Keratinocyte (primary cell): ENCODE data around the gene SMG7. TPM values are rescaled to one million over a fixed set of nuclear protein-coding genes. Genes with fewer than 3 reads are reported as not detected.

ENCODE experiments used
- DNase-seq: peaks from one replicate; pipeline ENCODE4 v3.0.0-alpha.2; 2011; ENCODE audit warnings: low read depth, missing footprints, low spot score
- FAIRE-seq: peaks from 2 replicates; lab custom pipeline; 2011; peaks lifted over from hg19 to GRCh38; lab: Jason Lieb, UNC
- H2AFZ ChIP-seq: 2 replicates; pipeline ENCODE4 v1.6.0; 2012; ENCODE audit warnings: low read length, control low read depth, inconsistent platforms; ENCODE audit not compliant: control insufficient read depth
- H3K27ac ChIP-seq: 2 replicates; pipeline ENCODE4 v1.5.1; 2011; ENCODE audit warnings: low read length; ENCODE audit not compliant: control insufficient read depth, insufficient read depth
- H3K27me3 ChIP-seq: 3 replicates; pipeline ENCODE4 v1.6.0; 2011; ENCODE audit warnings: low read length; ENCODE audit not compliant: control insufficient read depth, insufficient read depth; ENCODE audit errors: extremely low read depth
- H3K36me3 ChIP-seq, 2 experiments: 2 replicates in 1 of 2; 3 replicates in 1 of 2; pipeline ENCODE4 v1.5.1; 2011; ENCODE audit warnings: low read length in 2 of 2, mild to moderate bottlenecking in 1 of 2; ENCODE audit not compliant: control insufficient read depth in 2 of 2, insufficient read depth in 2 of 2; ENCODE audit errors: extremely low read depth in 1 of 2
- H3K4me1 ChIP-seq: 3 replicates; pipeline ENCODE4 v1.5.1; 2011; ENCODE audit warnings: low read length; ENCODE audit not compliant: control insufficient read depth, insufficient read depth; ENCODE audit errors: extremely low read depth
- H3K4me2 ChIP-seq: 3 replicates; pipeline ENCODE4 v1.6.0; 2011; ENCODE audit warnings: low read depth, low read length; ENCODE audit not compliant: control insufficient read depth, insufficient read depth; ENCODE audit errors: extremely low read depth
- H3K4me3 ChIP-seq, 3 experiments: fragments of 200-600 bp in 1 of 3; sonication (generic) in 1 of 3; 2 replicates in 2 of 3; 3 replicates in 1 of 3; pipeline ENCODE4 v1.5.1; 2011 to 2016; ENCODE audit warnings: low read length in 3 of 3, mild to moderate bottlenecking in 3 of 3, control low read depth in 2 of 3, inconsistent platforms in 1 of 3, low read depth in 1 of 3, mixed read lengths in 1 of 3, mixed run types in 1 of 3, moderate library complexity in 1 of 3; ENCODE audit not compliant: control insufficient read depth in 2 of 3, insufficient read depth in 2 of 3; ENCODE audit errors: extremely low read depth in 1 of 3
- H3K79me2 ChIP-seq: 2 replicates; pipeline ENCODE4 v1.6.0; 2012; ENCODE audit warnings: low read length; ENCODE audit not compliant: control insufficient read depth, insufficient read depth
- H3K9ac ChIP-seq: 3 replicates; pipeline ENCODE4 v1.6.0; 2011; ENCODE audit warnings: low read length; ENCODE audit not compliant: control insufficient read depth, insufficient read depth; ENCODE audit errors: extremely low read depth
- H3K9me1 ChIP-seq: 3 replicates; pipeline ENCODE4 v1.6.0; 2011; ENCODE audit warnings: low read length; ENCODE audit not compliant: control insufficient read depth, insufficient read depth; ENCODE audit errors: extremely low read depth
- H3K9me3 ChIP-seq: 2 replicates; pipeline ENCODE4 v1.5.1; 2012; ENCODE audit warnings: low read depth, low read length; ENCODE audit not compliant: control insufficient read depth
- H4K20me1 ChIP-seq: 3 replicates; pipeline ENCODE4 v1.6.0; 2011; ENCODE audit warnings: low read length; ENCODE audit not compliant: control insufficient read depth, insufficient read depth; ENCODE audit errors: extremely low read depth
- CTCF ChIP-seq, 3 experiments: IDR thresholded peaks in 1 of 3; conservative IDR thresholded peaks in 1 of 3; optimal IDR thresholded peaks in 1 of 3; 2 replicates in 2 of 3; 3 replicates in 1 of 3; pipeline versions ENCODE3 to v1.5.1; 2011; ENCODE audit warnings: low read length in 3 of 3, mild to moderate bottlenecking in 3 of 3, moderate library complexity in 2 of 3, control low read depth in 1 of 3, inconsistent platforms in 1 of 3; ENCODE audit not compliant: insufficient read depth in 2 of 3; ENCODE audit errors: extremely low read depth in 1 of 3
- EZH2 ChIP-seq: IDR thresholded peaks from one replicate; pipeline ENCODE4 v1.6.1; 2012; ENCODE audit warnings: inconsistent platforms, mild to moderate bottlenecking, low read length, moderate library complexity
- dilution Hi-C: fragments of 300-500 bp; cut with MboI; formaldehyde crosslinking; loops from one replicate; pipeline ENCODE4 v1.7.0; 2020; ENCODE audit warnings: low sequenced_read_pairs; ENCODE audit not compliant: extremely low pct_ligation_motif_present
- polyA plus RNA-seq, 5 experiments: library from polyadenylated mRNA; depleted of rRNA in 3 of 5; stranded (reverse) in 3 of 5; stranded (forward) in 1 of 5; unstranded in 1 of 5; fragments of >200 nt; gene quantifications; 1 replicate in 1 of 5; 2 replicates in 3 of 5; 3 replicates in 1 of 5; pipeline versions ENCODE4 v1.2.1 to v1.2.3, GENCODE V29; 2011 to 2012; ENCODE audit warnings: missing spikeins in 2 of 5, low read depth in 1 of 5, low replicate concordance in 1 of 5

Gene SMG7
- polyA plus RNA-seq, 1 donor (not counting 4 experiments of a cell fraction or from before 2014, with no cell fraction given) = 38.2 TPM

GRCh38 chr1:183596500-183596899 is 124.2 kb downstream of the SMG7 start:
- H2AFZ ChIP-seq = no peak overlapping the region
- DNase-seq (no peak), FAIRE-seq (no peak)
- no peak overlapping the region for H3K27ac ChIP-seq
- dilution Hi-C loops = no loop called here
- H3K4me1 ChIP-seq = no peaks in the 10 kb centered on the region
- H3K27me3 ChIP-seq = no peaks in the 10 kb centered on the region
- H3K9ac ChIP-seq = no peak overlapping the region
- TF ChIP-seq CTCF (optimal IDR thresholded peaks at IDR 0.05 in 1 of 3, IDR thresholded peaks at IDR 0.05 in 1 of 3, conservative IDR thresholded peaks at IDR 0.05 in 1 of 3; ENCODE audit: extremely low read depth in 1 of 3, insufficient read depth in 2 of 3, low read length in 3 of 3) = no peak
- TF ChIP-seq EZH2 = no peak
- no peaks in the 10 kb centered on the region for H3K79me2 ChIP-seq
- H3K4me2 ChIP-seq = no peak overlapping the region
- H3K9me1 ChIP-seq = no peaks in the 10 kb centered on the region
- H4K20me1 ChIP-seq = no peaks in the 10 kb centered on the region
- H3K4me3 ChIP-seq = no peak overlapping the region
- no peaks in the 10 kb centered on the region for H3K36me3 ChIP-seq
- no peaks in the 10 kb centered on the region for H3K9me3 ChIP-seq

GRCh38 chr1:183597656-183598347 is 125.5 kb downstream of the SMG7 start:
- Histone ChIP-seq H3K4me2 (no peak overlapping the region), H3K36me3 (no peaks in the 10 kb centered on the region), H3K4me1 (no peaks in the 10 kb centered on the region), H3K9me3 (no peaks in the 10 kb centered on the region), H3K9ac (no peak overlapping the region), H3K27ac (no peak overlapping the region), H3K4me3 (no peak overlapping the region), H3K9me1 (no peaks in the 10 kb centered on the region), H3K27me3 (no peaks in the 10 kb centered on the region), H3K79me2 (no peaks in the 10 kb centered on the region), H2AFZ (no peak overlapping the region), H4K20me1 (no peaks in the 10 kb centered on the region)
- dilution Hi-C loops = no loop called here
- no peak for FAIRE-seq
- TF ChIP-seq CTCF (optimal IDR thresholded peaks at IDR 0.05 in 1 of 3, IDR thresholded peaks at IDR 0.05 in 1 of 3, conservative IDR thresholded peaks at IDR 0.05 in 1 of 3; ENCODE audit: extremely low read depth in 1 of 3, insufficient read depth in 2 of 3, low read length in 3 of 3) (no peak), EZH2 (no peak)
- no peak for DNase-seq
